Liver (tissue), 3 donors: Measurements from ENCODE around the gene SNAI3.

ENCODE experiments used
- FOXA1 ChIP-seq: IDR thresholded peaks from 2 replicates; pipeline ENCODE4 v1.6.1; 2016; ENCODE audit warnings: antibody characterized with exemption
- FOXA2 ChIP-seq: IDR thresholded peaks from 2 replicates; pipeline ENCODE4 v1.6.1; 2016; ENCODE audit warnings: antibody characterized with exemption
- HNF4A ChIP-seq, 2 donors: conservative IDR thresholded peaks; 2 replicates each; pipeline ENCODE4 v1.6.1; 2016; ENCODE audit warnings: antibody characterized with exemption in 2 of 2, mild to moderate bottlenecking in 2 of 2
- JUND ChIP-seq, 2 donors: IDR thresholded peaks; 2 replicates each; pipeline ENCODE4 v1.6.1; 2016; ENCODE audit warnings: antibody characterized with exemption in 2 of 2
- RAD21 ChIP-seq, 2 donors: IDR thresholded peaks; 2 replicates each; pipeline ENCODE4 v1.6.1; 2016; ENCODE audit warnings: antibody characterized with exemption in 2 of 2, mild to moderate bottlenecking in 2 of 2
- SP1 ChIP-seq: IDR thresholded peaks from 2 replicates; pipeline ENCODE4 v1.6.1; 2018; ENCODE audit warnings: antibody characterized with exemption, mild to moderate bottlenecking
- TAF1 ChIP-seq: conservative IDR thresholded peaks from 2 replicates; pipeline ENCODE4 v1.6.1; 2016; ENCODE audit warnings: antibody characterized with exemption, mild to moderate bottlenecking
- YY1 ChIP-seq: IDR thresholded peaks from 2 replicates; pipeline ENCODE4 v1.6.1; 2016; ENCODE audit warnings: antibody characterized with exemption, mild to moderate bottlenecking
- TF ChIP-seq, protein P1 (sequence below): fragments of 150-350 bp; IDR thresholded peaks from 2 replicates; pipeline ENCODE4 v1.5.1; 2017; ENCODE audit warnings: improper control_type of control experiment, low read depth, low read length; ENCODE audit not compliant: missing input control
- TF ChIP-seq, protein P2 (sequence below): IDR thresholded peaks from 2 replicates; pipeline ENCODE4 v1.6.1; 2016; ENCODE audit warnings: antibody characterized with exemption
- TF ChIP-seq, protein P3 (sequence below): IDR thresholded peaks from 2 replicates; pipeline ENCODE4 v1.6.1; 2016; ENCODE audit warnings: antibody characterized with exemption
- donor health status: healthy.
- donor health status: healthy.

DNA sequence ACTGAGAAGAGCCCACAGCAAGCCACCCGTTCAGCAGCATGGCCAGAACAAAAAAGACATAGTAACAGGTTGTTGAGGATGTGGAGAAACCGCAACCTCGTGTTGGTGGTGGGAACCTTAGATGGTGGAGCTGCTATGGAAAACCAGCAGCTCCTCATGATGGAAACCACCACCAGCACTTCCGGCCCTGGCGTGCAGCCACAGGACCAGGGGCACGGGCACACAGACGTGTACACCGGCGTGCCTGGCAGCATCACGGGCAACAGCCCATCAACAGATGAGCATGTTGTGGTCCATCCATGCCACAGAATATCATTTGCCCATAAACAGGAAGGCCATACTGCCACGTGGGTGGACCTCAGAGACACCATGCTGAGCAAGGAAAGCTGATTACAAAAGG is 31.9 kb upstream of the SNAI3 start:
- TF ChIP-seq, protein P1, sequence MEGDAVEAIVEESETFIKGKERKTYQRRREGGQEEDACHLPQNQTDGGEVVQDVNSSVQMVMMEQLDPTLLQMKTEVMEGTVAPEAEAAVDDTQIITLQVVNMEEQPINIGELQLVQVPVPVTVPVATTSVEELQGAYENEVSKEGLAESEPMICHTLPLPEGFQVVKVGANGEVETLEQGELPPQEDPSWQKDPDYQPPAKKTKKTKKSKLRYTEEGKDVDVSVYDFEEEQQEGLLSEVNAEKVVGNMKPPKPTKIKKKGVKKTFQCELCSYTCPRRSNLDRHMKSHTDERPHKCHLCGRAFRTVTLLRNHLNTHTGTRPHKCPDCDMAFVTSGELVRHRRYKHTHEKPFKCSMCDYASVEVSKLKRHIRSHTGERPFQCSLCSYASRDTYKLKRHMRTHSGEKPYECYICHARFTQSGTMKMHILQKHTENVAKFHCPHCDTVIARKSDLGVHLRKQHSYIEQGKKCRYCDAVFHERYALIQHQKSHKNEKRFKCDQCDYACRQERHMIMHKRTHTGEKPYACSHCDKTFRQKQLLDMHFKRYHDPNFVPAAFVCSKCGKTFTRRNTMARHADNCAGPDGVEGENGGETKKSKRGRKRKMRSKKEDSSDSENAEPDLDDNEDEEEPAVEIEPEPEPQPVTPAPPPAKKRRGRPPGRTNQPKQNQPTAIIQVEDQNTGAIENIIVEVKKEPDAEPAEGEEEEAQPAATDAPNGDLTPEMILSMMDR = no peak
- TF ChIP-seq YY1 = no peak
- no peak for TF ChIP-seq HNF4A (conservative IDR thresholded peaks at IDR 0.05)
- TF ChIP-seq, protein P2, sequence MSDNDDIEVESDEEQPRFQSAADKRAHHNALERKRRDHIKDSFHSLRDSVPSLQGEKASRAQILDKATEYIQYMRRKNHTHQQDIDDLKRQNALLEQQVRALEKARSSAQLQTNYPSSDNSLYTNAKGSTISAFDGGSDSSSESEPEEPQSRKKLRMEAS = no peak
- TF ChIP-seq SP1 = no peak
- TF ChIP-seq, protein P3, sequence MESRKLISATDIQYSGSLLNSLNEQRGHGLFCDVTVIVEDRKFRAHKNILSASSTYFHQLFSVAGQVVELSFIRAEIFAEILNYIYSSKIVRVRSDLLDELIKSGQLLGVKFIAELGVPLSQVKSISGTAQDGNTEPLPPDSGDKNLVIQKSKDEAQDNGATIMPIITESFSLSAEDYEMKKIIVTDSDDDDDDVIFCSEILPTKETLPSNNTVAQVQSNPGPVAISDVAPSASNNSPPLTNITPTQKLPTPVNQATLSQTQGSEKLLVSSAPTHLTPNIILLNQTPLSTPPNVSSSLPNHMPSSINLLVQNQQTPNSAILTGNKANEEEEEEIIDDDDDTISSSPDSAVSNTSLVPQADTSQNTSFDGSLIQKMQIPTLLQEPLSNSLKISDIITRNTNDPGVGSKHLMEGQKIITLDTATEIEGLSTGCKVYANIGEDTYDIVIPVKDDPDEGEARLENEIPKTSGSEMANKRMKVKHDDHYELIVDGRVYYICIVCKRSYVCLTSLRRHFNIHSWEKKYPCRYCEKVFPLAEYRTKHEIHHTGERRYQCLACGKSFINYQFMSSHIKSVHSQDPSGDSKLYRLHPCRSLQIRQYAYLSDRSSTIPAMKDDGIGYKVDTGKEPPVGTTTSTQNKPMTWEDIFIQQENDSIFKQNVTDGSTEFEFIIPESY = no peak
- TF ChIP-seq JUND (IDR thresholded peaks at IDR 0.05) = no peak
- TF ChIP-seq TAF1 = no peak
- TF ChIP-seq FOXA1 = no peak
- TF ChIP-seq RAD21 (IDR thresholded peaks at IDR 0.05) = no peak
- TF ChIP-seq FOXA2 = no peak
